WTC11 (cell line): ENCODE measurements around the gene AMN.

ENCODE experiments used
- FOXP1 ChIP-seq: sonication (generic); formaldehyde crosslinking; IDR thresholded peaks from 2 replicates; pipeline ENCODE4 v1.8.0; 2022; ENCODE audit warnings: missing genetic modification reagents, mild to moderate bottlenecking, moderate library complexity, borderline replicate concordance
- MXD4 ChIP-seq: fragments of 250-450 bp; sonication (Bioruptor Pico); IDR thresholded peaks from 2 replicates; pipeline ENCODE4 v1.8.0; 2021; ENCODE audit warnings: mild to moderate bottlenecking, moderate library complexity, borderline replicate concordance
- ZNF396 ChIP-seq: fragments of 250-450 bp; sonication (Bioruptor Pico); IDR thresholded peaks from 2 replicates; pipeline ENCODE4 v1.8.0; 2021; ENCODE audit warnings: mild to moderate bottlenecking, moderate library complexity, borderline replicate concordance
- TF ChIP-seq, protein P1 (sequence below): fragments of 200-600 bp; IDR thresholded peaks from 2 replicates; pipeline ENCODE4 v1.8.0; 2022; ENCODE audit warnings: antibody characterized with exemption

DNA sequence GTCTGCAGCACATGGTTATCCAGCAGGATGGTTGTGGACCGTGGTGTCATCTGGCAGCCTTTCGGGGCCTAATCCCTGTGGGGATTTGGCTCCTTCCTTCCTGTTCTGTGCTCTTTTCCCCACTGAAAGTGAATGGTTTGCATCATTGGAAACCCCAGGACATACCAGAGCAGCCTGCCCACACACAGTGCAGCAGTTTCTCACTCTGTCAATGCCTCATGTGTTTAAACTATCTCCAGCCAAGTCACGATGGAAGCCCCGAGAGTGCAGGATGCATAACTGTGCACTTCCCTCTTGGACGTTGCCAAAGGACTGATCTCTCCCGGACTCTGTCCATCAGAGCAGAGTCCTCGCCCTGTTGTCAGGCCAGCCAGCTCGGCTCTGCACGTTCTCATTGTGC lies 29.0 kb upstream of the AMN start:
- TF ChIP-seq, protein P1, sequence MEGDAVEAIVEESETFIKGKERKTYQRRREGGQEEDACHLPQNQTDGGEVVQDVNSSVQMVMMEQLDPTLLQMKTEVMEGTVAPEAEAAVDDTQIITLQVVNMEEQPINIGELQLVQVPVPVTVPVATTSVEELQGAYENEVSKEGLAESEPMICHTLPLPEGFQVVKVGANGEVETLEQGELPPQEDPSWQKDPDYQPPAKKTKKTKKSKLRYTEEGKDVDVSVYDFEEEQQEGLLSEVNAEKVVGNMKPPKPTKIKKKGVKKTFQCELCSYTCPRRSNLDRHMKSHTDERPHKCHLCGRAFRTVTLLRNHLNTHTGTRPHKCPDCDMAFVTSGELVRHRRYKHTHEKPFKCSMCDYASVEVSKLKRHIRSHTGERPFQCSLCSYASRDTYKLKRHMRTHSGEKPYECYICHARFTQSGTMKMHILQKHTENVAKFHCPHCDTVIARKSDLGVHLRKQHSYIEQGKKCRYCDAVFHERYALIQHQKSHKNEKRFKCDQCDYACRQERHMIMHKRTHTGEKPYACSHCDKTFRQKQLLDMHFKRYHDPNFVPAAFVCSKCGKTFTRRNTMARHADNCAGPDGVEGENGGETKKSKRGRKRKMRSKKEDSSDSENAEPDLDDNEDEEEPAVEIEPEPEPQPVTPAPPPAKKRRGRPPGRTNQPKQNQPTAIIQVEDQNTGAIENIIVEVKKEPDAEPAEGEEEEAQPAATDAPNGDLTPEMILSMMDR = no peak
- no peak for TF ChIP-seq ZNF396 (CRISPR knock-in tag)
- TF ChIP-seq MXD4 (CRISPR knock-in tag) = no peak
- TF ChIP-seq FOXP1 (CRISPR knock-in tag) = no peak
